ENCODE results near the gene CTDSP2.

The CTDSP2 gene

GRCh38 chr12:57793920-57794319 lies 52.6 kb downstream of the CTDSP2 start:
- TF ChIP-seq CTCF (IDR thresholded peaks at IDR 0.05; ENCODE audit: low read depth, low read length, missing control alignments) = no peak
- Histone ChIP-seq H3K4me3 (ENCODE audit: low read depth, low read length) (no peak overlapping the region), H3K27me3 (replicated peaks) (no peaks in the 10 kb centered on the region), H3K27ac (peak overlapping the region; percentile 88), H3K36me3 (replicated peaks) (peaks cover 48% of the 10 kb centered on the region)
- in situ Hi-C loops (cut with HindIII; ENCODE audit: low pct_ligation_motif_present, low sequenced_read_pairs) = no loop called here
- peak; percentile 88 for DNase-seq

- H3K27me3 ChIP-seq (replicated peaks) = no peaks in the 10 kb centered on the region
- no peak for TF ChIP-seq CTCF (IDR thresholded peaks at IDR 0.05; ENCODE audit: low read depth, low read length, missing control alignments)
- in situ Hi-C loops (cut with HindIII; ENCODE audit: low pct_ligation_motif_present, low sequenced_read_pairs) = no loop called here
- no peak for DNase-seq
- H3K27ac ChIP-seq = no peak overlapping the region
- H3K4me3 ChIP-seq (ENCODE audit: low read depth, low read length) = no peak overlapping the region
- peaks cover 21% of the 10 kb centered on the region for H3K36me3 ChIP-seq (replicated peaks)
Observed at GRCh38 chr12:57783861-57784260, 62.7 kb downstream of the CTDSP2 start.

DNA sequence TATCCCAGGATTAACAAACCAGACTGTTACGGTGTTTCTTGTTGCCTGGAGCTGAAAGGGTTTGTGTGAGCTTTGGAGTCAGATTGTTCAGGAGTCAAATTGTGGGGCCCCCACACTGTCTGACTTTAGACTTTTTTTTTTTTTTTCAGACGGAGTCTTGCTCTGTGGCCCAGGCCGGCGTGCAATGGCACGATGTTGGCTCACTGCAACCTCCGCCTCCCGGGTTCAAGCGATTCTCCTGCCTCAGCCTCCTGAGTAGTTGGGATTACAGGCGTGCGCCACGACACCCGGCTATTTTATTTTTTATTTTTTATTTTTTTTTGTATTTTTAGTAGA lies 63.1 kb downstream of the CTDSP2 start:
- in situ Hi-C loops (cut with HindIII; ENCODE audit: low pct_ligation_motif_present, low sequenced_read_pairs) = no loop called here
- H3K4me3 ChIP-seq (ENCODE audit: low read depth, low read length) = peak overlapping the region; percentile 99
- no peaks in the 10 kb centered on the region for H3K27me3 ChIP-seq (replicated peaks)

GRCh38 chr12:57782608-57783465 lies 63.7 kb downstream of the CTDSP2 start, which contains the start of gene TSFM:
Gene TSFM (plus strand): TSS chr12:57782787. CDS start chr12:57782802, 15 bp downstream.
- peak within 1 kb of the TSS; percentile 70 for H3K27ac ChIP-seq
- DNase-seq = peak; percentile 97
- H3K27me3 ChIP-seq (replicated peaks) = no peaks in the 10 kb centered on the region
- in situ Hi-C loops (cut with HindIII; ENCODE audit: low pct_ligation_motif_present, low sequenced_read_pairs) = no loop called here
- H3K36me3 ChIP-seq (replicated peaks) = peaks cover 18% of the 10 kb centered on the region
- peak within 1 kb of the TSS; percentile 99 for H3K4me3 ChIP-seq (ENCODE audit: low read depth, low read length)
- TF ChIP-seq CTCF (IDR thresholded peaks at IDR 0.05; ENCODE audit: low read depth, low read length, missing control alignments) = peak; percentile 94

More for the DNA sequence above, 63.1 kb downstream of the CTDSP2 start:
- no peak for DNase-seq
- Histone ChIP-seq H3K36me3 (replicated peaks) (peaks cover 19% of the 10 kb centered on the region), H3K27ac (no peak overlapping the region)
- TF ChIP-seq CTCF (IDR thresholded peaks at IDR 0.05; ENCODE audit: low read depth, low read length, missing control alignments) = no peak

DNA sequence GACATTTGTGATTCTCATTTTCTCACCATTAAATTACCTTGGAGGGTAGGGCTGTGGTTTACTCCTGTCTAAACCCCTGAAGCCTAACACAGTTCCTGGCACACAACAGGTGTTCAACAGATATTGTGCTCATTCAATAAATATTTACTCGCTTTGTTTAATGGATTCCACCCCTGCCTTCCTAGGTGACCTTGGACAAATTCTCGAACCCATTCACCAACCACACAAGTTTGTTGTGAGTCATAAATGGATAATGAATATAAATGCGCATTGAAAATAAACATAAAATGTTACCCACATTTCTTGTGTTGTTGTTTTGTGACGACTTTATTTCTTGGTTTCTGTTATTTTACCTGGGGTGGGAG lies 64.3 kb downstream of the CTDSP2 start:
- Histone ChIP-seq H3K4me3 (ENCODE audit: low read depth, low read length) (no peak overlapping the region), H3K36me3 (replicated peaks) (peaks cover 14% of the 10 kb centered on the region), H3K27me3 (replicated peaks) (no peaks in the 10 kb centered on the region), H3K27ac (no peak overlapping the region)
- in situ Hi-C loops (cut with HindIII; ENCODE audit: low pct_ligation_motif_present, low sequenced_read_pairs) = no loop called here
- DNase-seq = no peak
- no peak for TF ChIP-seq CTCF (IDR thresholded peaks at IDR 0.05; ENCODE audit: low read depth, low read length, missing control alignments)
